ENCODE data around the gene SLC7A10. TPM values are rescaled to one million over a fixed set of nuclear protein-coding genes. Genes with fewer than 3 reads are reported as not detected.

Gene SLC7A10
- total RNA-seq, 1 donor from 2014 or later: 0.62 TPM

GRCh38 chr19:33246709-33247440 lies 21.2 kb upstream of the SLC7A10 start:
- no peak for TF ChIP-seq CTCF (IDR thresholded peaks at IDR 0.05)
- Histone ChIP-seq H3K4me1 (peaks cover 12% of the 10 kb centered on the region), H3K27me3 (ENCODE audit: low read depth) (peaks cover 4% of the 10 kb centered on the region), H3K36me3 (no peaks in the 10 kb centered on the region), H3K4me3 (no peak overlapping the region), H3K27ac (no peak overlapping the region), H3K9me3 (peaks cover 6% of the 10 kb centered on the region)
- DNase-seq: peak; percentile 35
- ATAC-seq: no peak
- intact Hi-C loops (cut with DNase I): no loop called here

GRCh38 chr19:33245948-33246708 lies 20.5 kb upstream of the SLC7A10 start:
- TF ChIP-seq CTCF (IDR thresholded peaks at IDR 0.05): peak; percentile 54
- no peaks in the 10 kb centered on the region for H3K36me3 ChIP-seq
- peaks cover 6% of the 10 kb centered on the region for H3K9me3 ChIP-seq
- no peak overlapping the region for H3K27ac ChIP-seq
- peak; percentile 49 for DNase-seq
- intact Hi-C loops (cut with DNase I): no loop called here
- H3K27me3 ChIP-seq (ENCODE audit: low read depth): peaks cover 6% of the 10 kb centered on the region
- no peak overlapping the region for H3K4me3 ChIP-seq
- no peak for ATAC-seq
- H3K4me1 ChIP-seq: peaks cover 19% of the 10 kb centered on the region

GRCh38 chr19:33242911-33243310 lies 17.3 kb upstream of the SLC7A10 start:
- no peaks in the 10 kb centered on the region for H3K36me3 ChIP-seq
- H3K27ac ChIP-seq: no peak overlapping the region
- ATAC-seq (no peak), DNase-seq (no peak)
- no peak for TF ChIP-seq CTCF (IDR thresholded peaks at IDR 0.05)
- peaks cover 10% of the 10 kb centered on the region for H3K4me1 ChIP-seq
- peaks cover 6% of the 10 kb centered on the region for H3K9me3 ChIP-seq
- intact Hi-C loops (cut with DNase I): no loop called here
- H3K27me3 ChIP-seq (ENCODE audit: low read depth): peaks cover 3% of the 10 kb centered on the region
- H3K4me3 ChIP-seq: no peak overlapping the region

GRCh38 chr19:33242131-33242530 lies 16.5 kb upstream of the SLC7A10 start:
- peaks cover 6% of the 10 kb centered on the region for H3K9me3 ChIP-seq
- no peaks in the 10 kb centered on the region for H3K36me3 ChIP-seq
- no peak overlapping the region for H3K27ac ChIP-seq
- peaks cover 3% of the 10 kb centered on the region for H3K27me3 ChIP-seq (ENCODE audit: low read depth)
- peaks cover 10% of the 10 kb centered on the region for H3K4me1 ChIP-seq
- intact Hi-C loops (cut with DNase I): no loop called here
- DNase-seq (no peak), ATAC-seq (no peak)
- no peak for TF ChIP-seq CTCF (IDR thresholded peaks at IDR 0.05)
- no peak overlapping the region for H3K4me3 ChIP-seq

- peak; percentile 69 for DNase-seq
- Histone ChIP-seq H3K4me1 (peaks cover 10% of the 10 kb centered on the region), H3K27me3 (ENCODE audit: low read depth) (peaks cover 3% of the 10 kb centered on the region), H3K27ac (no peak overlapping the region), H3K4me3 (no peak overlapping the region), H3K9me3 (peaks cover 6% of the 10 kb centered on the region), H3K36me3 (no peaks in the 10 kb centered on the region)
- peak; percentile 58 to 77 for ATAC-seq
- TF ChIP-seq CTCF (IDR thresholded peaks at IDR 0.05): peak; percentile 77
- intact Hi-C loops (cut with DNase I): no loop called here
Measured at GRCh38 chr19:33241530-33242101, 16.0 kb upstream of the SLC7A10 start.

Measured in lower lobe of right lung (tissue), 2 donors.